Embryonic facial prominence (tissue), 1 donor: ENCODE measurements around the gene RAD51B.

ENCODE experiments used
- DNase-seq: peaks from one replicate; pipeline ENCODE4 v3.0.0-alpha.2; 2016; ENCODE audit errors: extremely low spot score

RAD51B gene

GRCh38 chr14:67835596-67835995, 16.0 kb downstream of the RAD51B start:
- DNase-seq = no peak

GRCh38 chr14:67837011-67837624, 17.5 kb downstream of the RAD51B start:
- peak; percentile 58 for DNase-seq

- no peak for DNase-seq
These were observed 26.5 kb downstream of the RAD51B start for GRCh38 chr14:67846029-67846610.

DNA sequence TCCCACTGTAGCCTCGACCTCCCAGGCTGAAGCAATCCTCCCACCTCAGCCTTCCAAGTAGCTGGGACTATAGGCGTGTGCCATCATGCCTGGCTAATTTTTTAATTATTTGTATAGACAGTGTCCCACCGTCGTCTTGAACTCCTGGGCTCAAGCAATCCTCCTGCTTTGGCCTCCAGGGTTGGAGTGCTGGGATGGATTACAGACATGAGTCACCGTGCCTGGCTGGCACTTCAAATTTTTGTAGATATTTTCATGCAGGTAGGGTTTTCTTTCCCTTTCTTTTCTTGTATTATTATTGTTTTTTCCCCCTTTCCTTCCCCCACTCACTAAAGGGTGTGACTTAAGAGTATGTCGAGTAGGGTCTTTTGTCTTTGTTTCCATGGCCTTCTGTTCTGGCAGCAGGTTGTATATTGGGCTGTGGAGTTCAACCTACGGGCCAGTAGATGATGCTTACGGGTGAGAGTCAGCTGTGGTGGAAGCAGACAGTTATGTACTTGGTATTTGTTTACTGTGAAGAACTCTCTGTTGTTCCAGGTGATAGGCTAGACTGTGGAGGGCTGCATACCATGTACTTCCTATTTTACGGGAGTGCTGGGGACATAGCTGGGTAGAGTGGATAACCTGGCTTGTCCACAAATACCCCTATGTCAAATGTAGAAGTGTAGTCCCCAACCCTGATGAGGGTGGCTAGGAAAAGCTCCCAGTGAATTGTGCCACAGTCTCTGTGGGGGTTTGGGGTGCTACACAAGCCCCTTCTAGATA, 30.7 kb downstream of the RAD51B start:
- no peak for DNase-seq

- DNase-seq = no peak
These were observed 32.3 kb downstream of the RAD51B start for GRCh38 chr14:67851785-67852410.

GRCh38 chr14:67852926-67853604, 33.5 kb downstream of the RAD51B start:
- DNase-seq = no peak

GRCh38 chr14:67853715-67854114, 34.1 kb downstream of the RAD51B start:
- no peak for DNase-seq

DNA sequence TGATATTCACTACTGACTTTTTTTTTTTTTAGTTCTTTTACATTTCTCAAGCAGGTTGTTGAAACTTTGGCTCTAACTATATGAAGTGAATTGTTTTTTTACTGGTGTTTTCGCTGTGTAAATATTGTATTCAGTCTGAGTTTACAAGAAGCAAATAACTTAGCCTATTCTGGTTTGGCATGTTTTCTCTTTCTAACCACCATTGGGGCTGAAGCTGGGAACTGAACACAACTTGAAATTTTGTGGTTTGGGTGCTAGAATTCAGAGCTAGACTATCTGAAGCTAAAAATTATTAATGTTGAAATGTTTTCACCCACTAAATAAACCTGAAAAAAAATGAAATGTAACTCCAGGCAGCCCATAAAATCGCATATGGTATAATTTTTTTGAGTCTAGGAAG, 37.2 kb downstream of the RAD51B start:
- DNase-seq = peak; percentile 51

DNA sequence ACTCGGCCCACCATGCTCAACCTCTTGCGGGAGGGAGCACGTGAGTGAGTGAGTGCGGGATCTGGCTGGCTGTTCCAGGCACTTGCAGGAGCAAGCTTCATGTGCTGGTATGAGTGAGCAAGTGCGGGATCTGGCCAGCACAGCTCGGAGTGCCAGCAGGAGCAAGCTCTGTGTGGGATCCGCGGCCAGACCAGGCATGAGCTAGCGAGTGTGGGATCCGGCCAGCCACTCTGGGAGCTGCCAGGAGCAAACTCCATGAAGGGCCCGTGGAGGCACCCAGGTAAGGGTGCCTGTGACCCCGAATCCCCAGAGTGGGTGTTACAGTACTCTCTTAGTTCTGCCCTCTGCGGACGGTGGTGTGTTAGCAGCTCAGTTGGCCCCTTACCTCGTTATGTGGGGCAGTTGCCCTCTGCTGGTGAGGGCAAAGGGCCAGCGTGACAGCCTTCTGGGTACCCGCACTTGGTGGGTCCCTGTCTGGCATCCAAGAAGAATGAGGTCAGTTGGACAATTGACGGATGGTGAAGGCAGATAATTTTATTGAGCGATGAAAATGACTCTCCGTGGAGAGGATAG, 38.3 kb downstream of the RAD51B start:
- DNase-seq = no peak

DNA sequence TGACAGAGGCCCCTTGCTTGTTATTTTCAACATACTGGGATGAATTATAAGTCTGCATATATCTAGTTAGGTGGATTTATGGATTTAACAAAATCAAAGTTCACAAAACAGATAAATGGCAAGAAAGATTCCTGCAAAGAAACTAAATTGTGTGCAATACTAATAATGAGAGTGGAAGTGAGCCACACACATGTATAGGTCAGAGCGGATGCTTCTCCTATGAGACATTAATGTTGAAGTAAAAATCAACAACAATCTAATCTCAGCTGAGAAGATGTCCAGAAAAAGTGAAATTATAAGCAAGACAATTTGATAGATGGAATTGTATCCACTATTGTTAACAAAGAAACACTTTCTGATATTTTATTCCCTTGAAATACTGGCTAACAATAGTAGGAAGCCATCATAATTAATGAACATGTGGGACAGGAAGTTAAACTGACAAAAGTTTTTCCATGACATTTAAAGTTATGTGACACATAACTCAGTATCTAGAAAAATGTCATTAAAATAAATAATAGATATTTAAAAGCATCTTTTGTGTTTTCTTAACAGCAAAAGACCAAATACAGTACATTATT, 39.7 kb downstream of the RAD51B start:
- DNase-seq = no peak

DNA sequence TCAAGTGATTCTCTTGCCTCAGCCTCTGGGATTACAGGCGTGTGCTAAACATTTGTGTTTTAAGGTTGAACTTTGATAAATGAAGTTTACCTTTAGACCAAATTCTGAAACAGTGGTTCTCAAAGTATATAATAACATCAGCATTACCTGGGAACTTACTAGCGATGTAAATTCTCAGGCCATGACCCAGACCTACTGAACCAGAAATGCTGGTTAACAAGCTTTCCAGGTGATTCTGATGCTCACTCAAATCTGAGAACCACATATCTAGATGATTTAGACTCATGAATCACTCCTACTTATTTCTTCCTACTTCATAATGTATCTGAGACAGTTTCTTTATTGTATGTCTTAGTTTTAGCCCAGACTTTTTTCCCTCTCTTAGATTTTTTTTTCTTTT, 43.6 kb downstream of the RAD51B start:
- no peak for DNase-seq

- DNase-seq = no peak
These were observed 55.8 kb downstream of the RAD51B start for GRCh38 chr14:67875175-67876006.

DNA sequence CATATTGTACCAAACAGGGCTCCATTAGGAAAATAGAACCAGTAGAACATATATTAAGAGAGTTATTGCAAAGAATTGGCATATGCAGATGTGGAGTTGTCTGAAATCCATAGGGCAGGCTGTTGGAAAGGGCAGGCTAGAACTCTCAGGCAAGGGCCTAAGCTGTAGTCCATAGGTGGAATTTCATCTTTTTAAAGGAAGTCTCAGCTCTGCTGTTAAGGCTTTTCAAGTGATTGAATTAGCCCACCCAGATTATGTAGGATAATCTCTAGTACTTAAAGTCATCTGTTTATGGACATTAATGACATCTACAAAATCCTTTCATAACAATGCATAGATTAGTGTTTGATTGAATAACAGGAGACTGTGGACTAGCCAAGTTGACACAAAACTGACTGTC, 59.4 kb downstream of the RAD51B start:
- DNase-seq = no peak

DNA sequence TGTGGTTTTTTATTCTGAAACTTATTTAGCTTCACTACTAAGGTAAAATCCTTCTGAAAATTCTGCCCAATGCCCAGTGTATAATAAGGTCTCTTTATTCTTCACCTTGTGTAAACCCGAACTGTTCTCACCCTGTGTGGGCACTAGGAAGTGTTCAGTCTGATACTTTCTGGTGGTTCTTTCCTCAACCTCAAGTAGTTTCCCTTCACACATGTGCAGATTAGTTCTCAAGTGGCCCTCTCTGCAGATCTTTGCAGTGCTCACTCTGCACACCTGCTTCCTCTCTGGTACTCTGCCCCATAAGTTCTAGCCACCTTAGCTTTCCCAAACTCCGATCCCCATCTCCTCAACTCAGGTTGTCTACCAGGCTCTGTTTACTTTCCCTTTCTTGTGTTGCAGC, 61.6 kb downstream of the RAD51B start:
- DNase-seq = no peak

- DNase-seq = no peak
These were observed 63.5 kb downstream of the RAD51B start for GRCh38 chr14:67882986-67883555.

DNA sequence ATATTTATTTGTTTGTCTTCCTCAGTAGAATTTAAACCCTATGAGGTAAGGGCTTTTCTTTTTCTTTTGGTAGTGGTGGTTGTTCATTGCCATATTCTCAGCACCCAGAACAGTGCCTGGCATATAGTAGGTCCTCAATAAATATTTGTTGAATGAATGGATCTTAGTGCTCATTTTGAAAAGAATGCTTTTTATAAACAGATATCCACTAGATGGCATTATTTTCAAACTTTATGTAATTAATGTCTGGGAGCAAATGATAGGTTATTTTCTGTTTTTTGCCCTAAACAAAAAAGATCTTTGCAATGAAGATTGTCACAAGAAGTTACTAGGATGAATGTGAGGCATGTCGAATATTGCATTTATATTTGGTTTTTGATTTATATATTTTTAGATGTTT, 64.1 kb downstream of the RAD51B start:
- peak; percentile 20 for DNase-seq

- DNase-seq = no peak
These were observed 66.6 kb downstream of the RAD51B start for GRCh38 chr14:67886191-67886590.

GRCh38 chr14:67887478-67887877, 67.9 kb downstream of the RAD51B start:
- DNase-seq = no peak

GRCh38 chr14:67889455-67889854, 69.9 kb downstream of the RAD51B start:
- DNase-seq = no peak

DNA sequence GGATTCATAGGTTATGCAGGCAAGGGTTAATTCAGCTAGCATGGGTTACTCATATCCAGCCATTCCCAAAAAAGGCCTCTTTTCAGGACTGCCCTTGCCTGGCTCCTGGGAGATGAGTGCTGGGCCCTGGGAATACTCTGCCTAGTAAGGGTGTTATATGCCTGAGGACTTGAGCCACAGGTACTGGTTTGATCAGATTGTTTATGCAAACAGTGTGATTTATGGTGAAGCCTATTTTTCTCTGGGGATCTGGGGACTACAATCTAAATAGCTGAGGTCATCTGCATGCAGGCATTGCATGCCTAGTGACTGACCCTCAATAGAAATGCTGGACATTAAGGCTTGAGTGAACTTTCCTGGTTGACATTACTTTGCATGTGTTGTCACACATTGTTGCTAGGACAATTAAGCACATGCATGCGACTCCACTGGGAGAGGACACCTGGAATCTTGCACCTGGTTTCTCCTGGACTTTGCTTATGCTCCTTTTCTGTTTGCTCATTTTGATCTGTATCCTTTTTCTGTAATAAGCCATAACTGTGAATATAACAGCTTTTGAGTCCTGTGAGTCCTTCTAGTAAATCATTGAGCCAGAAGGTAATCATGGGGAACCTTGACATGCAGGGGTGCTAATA, 73.0 kb downstream of the RAD51B start:
- DNase-seq = no peak
